HG02981 (cell line): ENCODE measurements around the gene PARD3.

Source experiments
- ATAC-seq: cut with Tn5 transposase; IDR thresholded peaks from one replicate; pipeline ENCODE4 v1.9.1; 2021; ENCODE audit warnings: mild to moderate bottlenecking, moderate library complexity; ENCODE audit not compliant: unreplicated experiment

The PARD3 gene

GRCh38 chr10:34520084-34520483 lies 295.0 kb downstream of the PARD3 start:
- no peak for ATAC-seq

DNA sequence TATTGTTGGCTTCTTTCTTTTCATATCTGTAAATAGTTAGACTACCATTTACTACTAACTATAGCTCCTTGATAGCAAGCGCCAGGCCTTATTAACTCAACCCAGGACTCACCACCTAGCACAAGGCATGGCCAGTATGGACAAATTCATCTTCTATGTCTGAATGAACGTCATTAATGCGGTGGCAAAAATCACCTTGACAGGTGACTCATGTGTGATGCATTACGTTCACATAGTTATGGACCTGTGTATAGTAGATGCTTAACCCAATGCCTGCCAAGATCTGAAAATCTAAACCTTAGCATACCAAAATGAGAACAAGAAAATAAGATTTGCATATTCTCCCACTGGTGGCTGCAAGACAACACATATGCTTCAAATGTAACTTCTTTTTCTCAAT lies 300.8 kb downstream of the PARD3 start:
- no peak for ATAC-seq

- no peak for ATAC-seq
Measured at GRCh38 chr10:34513636-34514035, 301.5 kb downstream of the PARD3 start.

DNA sequence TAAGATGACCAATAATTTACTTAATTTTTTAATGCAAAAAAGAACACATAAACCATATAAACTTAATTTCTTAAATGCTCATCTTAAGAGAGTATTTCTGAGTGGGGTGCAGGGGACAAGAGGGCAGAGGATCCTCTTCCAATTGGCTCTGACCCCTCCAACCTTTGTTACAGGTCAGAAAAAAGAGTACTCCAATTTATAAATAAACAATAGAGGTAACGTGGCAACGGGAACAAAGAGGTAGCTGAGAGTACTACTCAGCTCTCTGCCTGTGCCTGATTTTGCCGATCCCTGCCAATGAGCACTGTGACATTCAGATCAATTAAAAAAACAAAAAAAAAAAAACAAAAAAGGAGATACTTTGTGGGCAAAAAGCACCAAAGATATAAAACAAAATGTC lies 307.9 kb downstream of the PARD3 start:
- no peak for ATAC-seq

GRCh38 chr10:34506786-34507185 lies 308.3 kb downstream of the PARD3 start:
- no peak for ATAC-seq

GRCh38 chr10:34505338-34505737 lies 309.8 kb downstream of the PARD3 start:
- ATAC-seq, result no peak

DNA sequence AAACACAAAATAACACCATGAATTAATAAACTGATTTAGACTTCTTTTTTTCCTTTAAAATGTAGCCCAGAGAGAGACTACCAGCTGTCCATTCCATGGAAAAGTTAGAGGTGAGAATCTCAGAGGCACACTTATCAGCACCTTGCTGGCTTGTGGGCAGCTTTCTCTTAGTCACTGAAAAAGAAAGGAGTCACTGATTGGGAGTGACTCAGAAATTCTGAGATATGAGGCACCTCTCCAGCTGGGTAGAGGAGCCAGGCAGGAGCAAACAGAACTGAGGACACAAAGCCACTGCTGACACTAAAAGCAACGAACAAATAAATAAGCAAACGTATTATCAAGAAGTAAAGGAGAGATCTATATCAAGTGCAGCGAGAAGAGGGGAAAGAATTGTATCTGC lies 310.6 kb downstream of the PARD3 start:
- no peak for ATAC-seq

DNA sequence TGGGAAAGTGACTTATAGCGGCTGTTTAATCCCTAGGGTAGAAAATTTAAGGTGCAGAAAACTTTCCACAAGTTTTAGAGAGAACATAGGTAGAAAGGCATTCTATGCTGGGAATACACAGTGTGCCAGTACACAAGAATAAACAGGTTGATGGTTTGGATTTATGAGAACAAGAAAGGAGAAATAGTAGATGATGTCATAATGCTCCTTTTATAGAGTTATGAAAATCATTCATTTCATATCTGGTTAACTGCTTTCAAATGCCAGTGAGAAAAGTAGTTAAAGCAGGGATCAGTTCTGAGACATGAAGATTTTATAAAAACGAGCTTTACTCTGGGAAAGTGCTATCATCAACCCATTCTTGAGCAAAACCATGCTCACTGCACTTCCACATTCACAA lies 311.4 kb downstream of the PARD3 start:
- no peak for ATAC-seq

DNA sequence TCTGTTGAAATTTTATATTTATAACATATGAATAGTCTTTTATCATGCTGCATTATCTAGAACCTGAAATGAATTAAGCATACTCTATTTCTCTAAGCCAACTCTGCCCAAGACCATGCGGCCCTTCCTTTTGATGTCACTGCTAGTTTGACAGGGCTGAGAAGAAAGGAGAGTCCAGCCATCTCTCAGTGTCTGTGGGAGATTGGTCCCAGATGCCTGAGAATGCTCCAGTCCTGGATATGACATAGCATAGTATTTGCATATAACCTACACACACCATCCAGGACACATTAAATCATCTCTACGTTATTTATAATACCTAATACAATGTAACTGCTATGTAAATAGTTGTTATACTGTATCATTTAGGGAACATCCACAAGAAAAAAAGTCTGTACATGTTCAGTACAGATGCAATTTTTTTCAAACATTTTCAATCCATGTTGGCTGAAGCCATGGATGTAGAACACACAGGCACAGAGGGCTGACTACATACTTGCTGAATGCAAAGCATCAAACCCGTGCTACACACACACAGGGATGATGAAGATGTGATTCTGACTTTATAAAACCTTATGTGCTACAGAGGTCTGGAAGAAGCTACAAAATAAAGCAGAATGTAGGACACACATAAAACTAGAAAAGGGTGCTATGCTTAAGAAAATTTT lies 315.4 kb downstream of the PARD3 start:
- no peak for ATAC-seq

- no peak for ATAC-seq
Measured at GRCh38 chr10:34498821-34499220, 316.3 kb downstream of the PARD3 start.

GRCh38 chr10:34495938-34496337 lies 319.2 kb downstream of the PARD3 start:
- no peak for ATAC-seq

DNA sequence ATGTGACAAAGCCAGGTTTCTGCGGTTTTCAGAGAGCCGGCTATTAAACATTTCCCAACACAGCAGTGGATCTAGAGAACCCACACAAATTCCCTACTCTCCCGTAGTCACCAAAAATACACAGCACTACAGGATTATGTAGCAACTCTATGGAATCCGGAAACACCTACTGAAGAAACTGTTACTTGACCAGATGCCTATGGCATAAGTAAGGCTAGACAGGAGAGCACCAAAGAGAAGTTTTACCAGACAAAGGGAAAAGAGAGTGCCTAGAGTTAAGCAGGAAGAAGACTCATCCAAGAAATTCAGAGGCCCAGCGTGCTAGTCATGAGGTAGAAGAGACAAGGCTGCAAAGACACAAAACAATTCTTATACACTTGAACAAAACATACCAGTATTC lies 321.1 kb downstream of the PARD3 start:
- no peak for ATAC-seq

- no peak for ATAC-seq
Measured at GRCh38 chr10:34492081-34492480, 323.0 kb downstream of the PARD3 start.

GRCh38 chr10:34491678-34492077 lies 323.4 kb downstream of the PARD3 start:
- ATAC-seq, result no peak

DNA sequence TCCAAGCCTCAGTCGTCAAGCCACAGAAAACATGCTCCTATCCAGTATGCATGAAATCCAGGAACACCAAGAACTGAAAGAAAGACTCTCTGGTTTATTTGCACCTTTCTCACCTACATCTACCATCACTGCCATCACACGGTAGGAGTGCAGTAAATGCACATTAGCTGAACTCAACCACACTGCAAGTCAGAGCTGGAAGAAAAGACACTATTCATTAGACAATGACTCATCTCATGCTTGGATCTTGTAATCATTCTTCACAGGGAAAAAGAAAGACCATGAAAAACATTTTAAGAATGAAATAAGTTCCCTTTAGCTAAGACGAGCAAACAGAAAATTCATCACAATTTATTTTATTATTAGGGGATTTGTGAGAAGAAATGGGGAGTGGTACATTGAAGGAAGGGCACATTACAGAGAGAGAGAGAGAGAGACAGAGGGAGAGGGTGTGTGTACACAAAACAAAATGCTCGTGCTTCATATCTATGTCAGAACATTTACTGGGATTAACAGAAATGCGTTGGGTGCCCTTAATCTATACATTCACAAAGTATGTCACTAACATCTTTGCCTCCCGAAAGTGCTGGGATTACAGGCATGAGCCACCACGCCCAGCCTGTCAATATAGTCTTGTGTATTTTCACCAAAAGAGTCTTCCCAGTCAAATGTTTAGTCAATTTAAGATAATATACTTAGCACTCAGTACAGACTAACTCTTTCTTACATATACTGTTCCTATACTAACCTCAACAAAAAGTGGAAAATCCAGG lies 324.9 kb downstream of the PARD3 start:
- no peak for ATAC-seq

GRCh38 chr10:34489411-34489810 lies 325.7 kb downstream of the PARD3 start:
- ATAC-seq, result no peak

DNA sequence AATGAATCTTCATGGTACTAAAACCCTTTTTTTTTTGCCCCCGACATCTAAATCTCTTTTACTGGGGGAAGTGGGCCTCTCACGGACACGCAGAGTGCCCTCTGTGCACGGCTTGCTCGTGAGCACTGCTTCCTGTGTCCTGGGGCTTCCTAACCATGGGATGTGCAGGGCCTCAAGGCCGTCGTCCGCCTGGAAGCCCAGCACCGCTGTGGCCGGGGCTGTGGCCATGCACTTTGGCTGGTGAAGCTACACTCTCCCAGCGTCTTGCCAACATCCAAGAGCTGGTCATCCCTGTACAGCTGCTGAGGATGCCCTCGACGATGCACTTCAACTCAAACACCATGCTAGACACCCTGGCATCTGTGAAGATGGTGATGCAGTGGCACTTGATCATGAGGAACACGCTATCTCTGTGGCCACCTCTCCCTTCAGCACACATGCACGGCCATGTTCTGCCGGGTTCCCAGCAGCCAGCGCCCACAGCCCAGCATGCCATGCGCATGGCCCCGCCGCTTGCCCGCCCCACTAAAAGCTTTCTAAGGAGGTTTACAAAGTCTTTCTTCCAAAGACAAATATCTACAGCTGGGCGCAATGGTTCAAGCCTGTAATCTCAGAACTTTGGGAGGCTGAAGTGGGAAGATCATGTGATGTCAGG lies 326.5 kb downstream of the PARD3 start:
- no peak for ATAC-seq

DNA sequence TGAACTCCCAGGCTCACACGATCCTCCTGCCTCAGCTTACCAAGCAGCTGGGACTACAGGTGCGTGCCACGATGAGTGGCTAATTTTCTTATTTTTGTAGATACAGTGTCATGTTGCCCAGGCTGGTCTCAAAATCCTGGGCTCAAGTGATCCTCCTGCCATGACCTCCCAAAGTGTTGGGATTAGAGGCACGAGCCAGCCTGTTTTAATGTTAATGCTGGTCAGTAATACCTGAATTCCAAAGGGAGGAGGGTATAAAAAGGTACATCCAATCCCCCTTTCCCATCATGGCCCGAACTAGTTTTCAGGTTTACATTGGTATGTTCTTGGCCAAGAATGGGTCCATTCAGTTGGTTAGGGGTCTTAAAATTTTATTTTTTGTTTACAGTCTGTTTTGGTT lies 329.1 kb downstream of the PARD3 start:
- ATAC-seq, result no peak

GRCh38 chr10:34484164-34484563 lies 330.9 kb downstream of the PARD3 start:
- no peak for ATAC-seq

- ATAC-seq, result no peak
Measured at GRCh38 chr10:34480345-34480744, 334.8 kb downstream of the PARD3 start.

GRCh38 chr10:34479520-34480179 lies 335.4 kb downstream of the PARD3 start:
- ATAC-seq, result no peak

GRCh38 chr10:34477249-34477648 lies 337.8 kb downstream of the PARD3 start:
- ATAC-seq, result no peak
